Mesenchymal stem cell (in vitro differentiated cells and primary cell): ENCODE data around the gene STX17.

Source experiments
- DNase-seq: peaks from one replicate; pipeline ENCODE4 v3.0.0-alpha.2; 2013
- H2AFZ ChIP-seq: one replicate; pipeline ENCODE4 v1.6.1; 2013; ENCODE audit warnings: low read depth, mild to moderate bottlenecking, control low read depth, inconsistent platforms, low read length, moderate library complexity
- H2AK5ac ChIP-seq: 2 replicates; pipeline ENCODE4 v1.6.1; 2013; ENCODE audit warnings: low read length, moderate library complexity, mild to moderate bottlenecking, inconsistent platforms; ENCODE audit not compliant: severe bottlenecking
- H2BK120ac ChIP-seq: one replicate; pipeline ENCODE4 v1.6.1; 2013; ENCODE audit warnings: low read depth, mild to moderate bottlenecking, inconsistent platforms, low read length, moderate library complexity
- H2BK12ac ChIP-seq, 2 experiments: one replicate each; pipeline ENCODE4 v1.6.1; 2013; ENCODE audit warnings: inconsistent platforms in 2 of 2, low read length in 2 of 2, mild to moderate bottlenecking in 2 of 2, moderate library complexity in 2 of 2, control low read depth in 1 of 2
- H2BK15ac ChIP-seq: one replicate; pipeline ENCODE4 v1.6.1; 2013; ENCODE audit warnings: mild to moderate bottlenecking, low read depth, inconsistent platforms; ENCODE audit not compliant: poor library complexity, severe bottlenecking
- H2BK5ac ChIP-seq: 2 replicates; pipeline ENCODE4 v1.6.1; 2013; ENCODE audit warnings: low read depth, mild to moderate bottlenecking, low read length, control low read depth, inconsistent platforms; ENCODE audit not compliant: poor library complexity, severe bottlenecking
- H3K14ac ChIP-seq, 2 experiments: one replicate each; pipeline ENCODE4 v1.6.1; 2013; ENCODE audit warnings: inconsistent platforms in 2 of 2, low read length in 2 of 2, control low read depth in 1 of 2, mild to moderate bottlenecking in 1 of 2, moderate library complexity in 1 of 2
- H3K18ac ChIP-seq, 2 experiments: one replicate each; pipeline ENCODE4 v1.6.1; 2013; ENCODE audit warnings: inconsistent platforms in 2 of 2, low read length in 2 of 2, control low read depth in 1 of 2, low read depth in 1 of 2, mild to moderate bottlenecking in 1 of 2
- H3K23ac ChIP-seq, 2 experiments: one replicate each; pipeline ENCODE4 v1.6.1; 2013; ENCODE audit warnings: inconsistent platforms in 2 of 2, low read length in 2 of 2, mild to moderate bottlenecking in 2 of 2, moderate library complexity in 2 of 2, control low read depth in 1 of 2
- H3K27ac ChIP-seq: 2 replicates; pipeline ENCODE4 v1.5.1; 2013; ENCODE audit warnings: mild to moderate bottlenecking, moderate library complexity, low read length, control low read depth, inconsistent platforms; ENCODE audit not compliant: poor library complexity, severe bottlenecking
- H3K27me3 ChIP-seq, 2 experiments: 2 replicates each; pipeline versions ENCODE4 v1.6.1 to v1.7.0; 2013; ENCODE audit warnings: low read length in 2 of 2, mild to moderate bottlenecking in 2 of 2, moderate library complexity in 2 of 2, control low read depth in 1 of 2, inconsistent platforms in 1 of 2; ENCODE audit not compliant: control insufficient read depth in 1 of 2, insufficient read depth in 1 of 2
- H3K36me3 ChIP-seq, 2 experiments: 2 replicates each; pipeline versions ENCODE4 v1.6.1 to v1.7.0; 2013; ENCODE audit warnings: low read length in 2 of 2, control low read depth in 1 of 2, inconsistent platforms in 1 of 2, low read depth in 1 of 2, mild to moderate bottlenecking in 1 of 2; ENCODE audit not compliant: insufficient read depth in 2 of 2, control insufficient read depth in 1 of 2
- H3K4ac ChIP-seq, 2 experiments: one replicate each; pipeline ENCODE4 v1.6.1; 2013; ENCODE audit warnings: inconsistent platforms in 2 of 2, low read length in 2 of 2, mild to moderate bottlenecking in 2 of 2, moderate library complexity in 2 of 2, control low read depth in 1 of 2, low read depth in 1 of 2
- H3K4me1 ChIP-seq: 2 replicates; pipeline ENCODE4 v1.6.1; 2013; ENCODE audit warnings: low read depth, low read length, control low read depth; ENCODE audit not compliant: control insufficient read depth, insufficient read depth
- H3K4me2 ChIP-seq: 2 replicates; pipeline ENCODE4 v1.6.1; 2013; ENCODE audit warnings: low read length, mild to moderate bottlenecking, inconsistent platforms; ENCODE audit not compliant: poor library complexity, severe bottlenecking
- H3K4me3 ChIP-seq, 2 experiments: 2 replicates each; pipeline versions ENCODE4 v1.5.1 to v1.7.0; 2013; ENCODE audit warnings: low read length in 2 of 2, mild to moderate bottlenecking in 2 of 2, control low read depth in 1 of 2, low read depth in 1 of 2; ENCODE audit not compliant: insufficient read depth in 1 of 2
- H3K79me1 ChIP-seq: replicated peaks from 2 replicates; pipeline ENCODE4 v1.6.1; 2013; ENCODE audit warnings: mild to moderate bottlenecking, control low read depth, low read length, inconsistent platforms; ENCODE audit not compliant: poor library complexity, severe bottlenecking
- H3K9ac ChIP-seq: 2 replicates; pipeline ENCODE4 v1.7.0; 2013; ENCODE audit warnings: mild to moderate bottlenecking, low read length, moderate library complexity
- H3K9me3 ChIP-seq: 2 replicates; pipeline ENCODE4 v1.7.0; 2013; ENCODE audit warnings: mild to moderate bottlenecking, low read length; ENCODE audit not compliant: control insufficient read depth
- H4K8ac ChIP-seq: one replicate; pipeline ENCODE4 v1.6.1; 2013; ENCODE audit warnings: inconsistent platforms, mild to moderate bottlenecking, low read length, moderate library complexity
- H4K91ac ChIP-seq: one replicate; pipeline ENCODE4 v1.6.1; 2013; ENCODE audit warnings: mild to moderate bottlenecking, low read length, inconsistent platforms
- WGBS: methylation state at CpG from one replicate; pipeline ENCODE4 v1.1.7; 2013; ENCODE audit warnings: mixed read lengths; 5-methylcytosine and 5-hydroxymethylcytosine counted together

STX17 gene

DNA sequence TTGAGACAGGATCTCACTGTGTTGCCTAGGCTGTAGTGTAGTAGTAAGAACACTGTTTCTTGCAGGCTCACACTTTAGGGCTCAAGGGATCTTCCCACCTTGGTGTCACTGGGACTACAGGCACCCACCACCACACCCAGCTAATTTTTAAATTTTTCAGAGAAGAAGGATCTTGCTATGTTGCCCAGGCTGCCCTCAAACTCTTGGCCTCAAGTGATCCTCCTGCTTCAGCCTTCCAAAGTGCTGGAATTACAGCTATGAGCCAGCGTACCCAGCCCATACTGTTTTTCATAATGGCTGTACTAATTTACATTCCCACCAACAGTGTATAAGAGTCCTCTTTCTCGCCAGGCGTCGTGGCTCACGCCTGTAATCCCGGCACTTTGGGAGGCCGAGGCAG, 5.1 kb downstream of the STX17 start:
- Histone ChIP-seq H3K9me3 (no peaks in the 10 kb centered on the region), H3K4ac (no peak overlapping the region), H4K8ac (no peak overlapping the region), H3K4me1 (no peaks in the 10 kb centered on the region), H2BK5ac (no peak overlapping the region), H3K9ac (no peak overlapping the region), H4K91ac (no peak overlapping the region), H3K79me1 (peaks cover 12% of the 10 kb centered on the region), H3K23ac (no peak overlapping the region), H3K27ac (no peak overlapping the region), H2BK15ac (no peak overlapping the region), H3K27me3 (no peaks in the 10 kb centered on the region), H3K4me3 (no peak overlapping the region), H2AFZ (no peak overlapping the region), H3K14ac (no peak overlapping the region), H3K36me3 (peaks cover 4 to 26% of the 10 kb centered on the region in 2 experiments), H2BK12ac (no peak overlapping the region), H2AK5ac (no peak overlapping the region), H3K18ac (no peak overlapping the region), H3K4me2 (no peak overlapping the region), H2BK120ac (no peak overlapping the region)
- DNase-seq, result no peak
- WGBS, result 98% methylated on average over 7 of the region's 7 CpGs

- Histone ChIP-seq H3K23ac (no peak overlapping the region), H3K27ac (no peak overlapping the region), H3K4me1 (no peaks in the 10 kb centered on the region), H3K79me1 (peaks cover 13% of the 10 kb centered on the region), H3K9me3 (no peaks in the 10 kb centered on the region), H2BK5ac (no peak overlapping the region), H3K18ac (no peak overlapping the region), H2BK120ac (no peak overlapping the region), H3K27me3 (no peaks in the 10 kb centered on the region), H2BK15ac (no peak overlapping the region), H3K14ac (no peak overlapping the region), H2BK12ac (no peak overlapping the region), H3K4me2 (no peak overlapping the region), H2AFZ (no peak overlapping the region), H4K91ac (no peak overlapping the region), H3K36me3 (peaks cover 7 to 71% of the 10 kb centered on the region in 2 experiments), H3K4ac (no peak overlapping the region), H3K9ac (no peak overlapping the region), H3K4me3 (no peak overlapping the region), H2AK5ac (no peak overlapping the region), H4K8ac (no peak overlapping the region)
- DNase-seq, result no peak
- no CpG with 5 or more reads among the region's 1 CpG for whole genome bisulfite sequencing
Observed at GRCh38 chr9:99916650-99917049, 10.2 kb downstream of the STX17 start.

GRCh38 chr9:99918134-99918533, 11.7 kb downstream of the STX17 start:
- Histone ChIP-seq H3K23ac (no peak overlapping the region), H3K9ac (no peak overlapping the region), H2BK120ac (no peak overlapping the region), H3K36me3 (peaks cover 11 to 85% of the 10 kb centered on the region in 2 experiments), H3K4me2 (no peak overlapping the region), H3K79me1 (peaks cover 12% of the 10 kb centered on the region), H3K4me1 (no peaks in the 10 kb centered on the region), H3K9me3 (peaks cover 10% of the 10 kb centered on the region), H2BK12ac (no peak overlapping the region), H3K4me3 (no peak overlapping the region), H2AFZ (no peak overlapping the region), H4K91ac (no peak overlapping the region), H3K14ac (no peak overlapping the region), H3K27me3 (no peaks in the 10 kb centered on the region), H3K27ac (no peak overlapping the region), H4K8ac (no peak overlapping the region), H3K18ac (no peak overlapping the region), H3K4ac (no peak overlapping the region), H2BK5ac (no peak overlapping the region), H2BK15ac (no peak overlapping the region), H2AK5ac (no peak overlapping the region)
- no peak for DNase-seq
- 78% methylated on average over 2 of the region's 3 CpGs for WGBS

GRCh38 chr9:99919930-99920329, 13.5 kb downstream of the STX17 start:
- DNase-seq, result no peak
- Histone ChIP-seq H3K4me2 (no peak overlapping the region), H2BK120ac (no peak overlapping the region), H3K18ac (no peak overlapping the region), H3K4me1 (no peaks in the 10 kb centered on the region), H2AFZ (no peak overlapping the region), H3K9ac (no peak overlapping the region), H3K4me3 (no peak overlapping the region), H4K91ac (no peak overlapping the region), H2BK15ac (no peak overlapping the region), H3K27me3 (no peaks in the 10 kb centered on the region), H4K8ac (no peak overlapping the region), H3K9me3 (peaks cover 28% of the 10 kb centered on the region), H3K27ac (no peak overlapping the region), H3K14ac (no peak overlapping the region), H3K23ac (no peak overlapping the region), H3K36me3 (peaks cover 18 to 93% of the 10 kb centered on the region in 2 experiments), H2BK5ac (no peak overlapping the region), H2AK5ac (no peak overlapping the region), H2BK12ac (no peak overlapping the region), H3K79me1 (peaks cover 11% of the 10 kb centered on the region), H3K4ac (no peak overlapping the region)
- no CpG with 5 or more reads among the region's 2 CpGs for WGBS
